GM10266 (cell line): ENCODE results near the gene PLEKHM1.

ENCODE experiments used
- DNase-seq: peaks from one replicate; pipeline ENCODE4 v3.0.0; 2012; ENCODE audit errors: extremely low spot score
- CTCF ChIP-seq: IDR thresholded peaks from 2 replicates; pipeline ENCODE4 v1.5.1; 2012; ENCODE audit warnings: mild to moderate bottlenecking, low read depth; ENCODE audit not compliant: control insufficient read depth, insufficient read depth; ENCODE audit errors: missing control alignments

PLEKHM1 gene

GRCh38 chr17:45430738-45431530 lies 59.6 kb downstream of the PLEKHM1 start:
- no peak for TF ChIP-seq CTCF
- peak; percentile 89 for DNase-seq

GRCh38 chr17:45430006-45430737 lies 60.3 kb downstream of the PLEKHM1 start:
- no peak for TF ChIP-seq CTCF
- DNase-seq = no peak

- TF ChIP-seq CTCF = no peak
- no peak for DNase-seq
These were observed 61.0 kb downstream of the PLEKHM1 start for GRCh38 chr17:45429339-45430005.

GRCh38 chr17:45428931-45429338 lies 61.6 kb downstream of the PLEKHM1 start:
- TF ChIP-seq CTCF = no peak
- peak; percentile 38 for DNase-seq

GRCh38 chr17:45428050-45428617 lies 62.4 kb downstream of the PLEKHM1 start:
- peak; percentile 89 for DNase-seq
- peak; percentile 97 for TF ChIP-seq CTCF

GRCh38 chr17:45427181-45427835 lies 63.2 kb downstream of the PLEKHM1 start:
- DNase-seq = no peak

More at GRCh38 chr17:45427181-45427835, 63.2 kb downstream of the PLEKHM1 start:
- no peak for TF ChIP-seq CTCF
